B cell (primary cell): Measurements from ENCODE around the gene MPP1. TPM values are rescaled to one million over a fixed set of nuclear protein-coding genes. Genes with fewer than 3 reads are reported as not detected.
A peak's percentile ranks its signal among the peaks of the same experiment; 100 is the strongest.

Experiments used
- ATAC-seq: fragments of 200-7000 bp; cut with Tn5 transposase; one replicate; pipeline ENCODE4 v1.10.0; 2021; ENCODE audit warnings: low read depth, mild to moderate bottlenecking, moderate number of reproducible peaks, moderate library complexity
- CTCF ChIA-PET: fragments of 350-600 bp; sonication (Branson Sonifier 250); formaldehyde crosslinking; loops from one replicate; lab custom pipeline; 2021; ENCODE audit warnings: antibody characterized with exemption, inconsistent platforms; lab: Charles Lee
- POLR2A ChIA-PET: fragments of 350-600 bp; sonication (Branson Sonifier 250); formaldehyde crosslinking; loops from one replicate; lab custom pipeline; 2021; ENCODE audit warnings: antibody characterized with exemption; lab: Charles Lee
- DNase-seq: peaks from one replicate; pipeline ENCODE4 v3.0.0; 2013
- H2AFZ ChIP-seq: 2 replicates; pipeline ENCODE4 v1.6.1; 2012; ENCODE audit warnings: mild to moderate bottlenecking, low read depth, low read length; ENCODE audit not compliant: insufficient read depth, poor library complexity, severe bottlenecking
- H3K27ac ChIP-seq, 2 donors: 1 replicate in 1 of 2; 2 replicates in 1 of 2; pipeline ENCODE4 v1.5.1; 2012 to 2013; ENCODE audit warnings: low read length in 2 of 2, mild to moderate bottlenecking in 2 of 2, moderate library complexity in 1 of 2
- H3K27me3 ChIP-seq, 4 experiments: fragments of 200-600 bp in 1 of 4; sonication (generic) in 1 of 4; replicated peaks in 1 of 4; 1 replicate in 2 of 4; 2 replicates in 2 of 4; pipeline versions ENCODE4 v1.6.1 to v1.7.0; 2013 to 2016; ENCODE audit warnings: low read length in 3 of 4, mild to moderate bottlenecking in 2 of 4, mixed read lengths in 1 of 4, moderate library complexity in 1 of 4; ENCODE audit not compliant: insufficient read depth in 4 of 4, control insufficient read depth in 3 of 4; ENCODE audit errors: control extremely low read depth in 1 of 4
- H3K36me3 ChIP-seq, 2 experiments: replicated peaks in 1 of 2; 1 replicate in 1 of 2; 2 replicates in 1 of 2; pipeline versions ENCODE4 v1.6.1 to v1.7.1; 2013; ENCODE audit warnings: low read length in 1 of 2; ENCODE audit not compliant: insufficient read depth in 2 of 2, control insufficient read depth in 1 of 2; ENCODE audit errors: control extremely low read depth in 1 of 2, extremely low read depth in 1 of 2
- H3K4me1 ChIP-seq, 2 donors: fragments of 200-600 bp in 1 of 2; sonication (generic) in 1 of 2; 1 replicate in 1 of 2; 2 replicates in 1 of 2; pipeline versions ENCODE4 v1.5.1 to v1.6.1; 2013 to 2017; ENCODE audit warnings: low read length in 2 of 2; ENCODE audit not compliant: control insufficient read depth in 2 of 2, insufficient read depth in 2 of 2
- H3K4me2 ChIP-seq: replicated peaks from 2 replicates; pipeline ENCODE3; 2012; ENCODE audit warnings: mild to moderate bottlenecking, low read depth, low read length; ENCODE audit not compliant: poor library complexity, severe bottlenecking
- H3K4me3 ChIP-seq, 5 experiments: fragments of 200-600 bp in 1 of 5; sonication (generic) in 1 of 5; 1 replicate in 3 of 5; 2 replicates in 2 of 5; pipeline versions ENCODE4 v1.5.1 to v1.7.0; 2011 to 2016; ENCODE audit warnings: low read length in 4 of 5, mild to moderate bottlenecking in 4 of 5, low read depth in 2 of 5, control low read depth in 1 of 5, moderate library complexity in 1 of 5; ENCODE audit not compliant: insufficient read depth in 1 of 5; ENCODE audit errors: control extremely low read depth in 1 of 5, extremely low read depth in 1 of 5
- H3K79me2 ChIP-seq: fragments of 200-600 bp; sonication (generic); one replicate; pipeline ENCODE4 v1.6.0; 2016; ENCODE audit warnings: low read length; ENCODE audit not compliant: control insufficient read depth, insufficient read depth
- H3K9ac ChIP-seq: fragments of 200-600 bp; sonication (generic); 2 replicates; pipeline ENCODE4 v1.6.1; 2017; ENCODE audit warnings: mild to moderate bottlenecking, low read length, moderate library complexity
- H3K9me3 ChIP-seq, 3 donors: one replicate each; pipeline versions ENCODE4 v1.6.1 to v1.7.1; 2013; ENCODE audit warnings: low read length in 2 of 3; ENCODE audit not compliant: control insufficient read depth in 2 of 3, insufficient read depth in 1 of 3; ENCODE audit errors: control extremely low read depth in 1 of 3
- H4K20me1 ChIP-seq: 2 replicates; pipeline ENCODE4 v1.6.0; 2012; ENCODE audit warnings: mild to moderate bottlenecking, low read length; ENCODE audit not compliant: insufficient read depth, control insufficient read depth, poor library complexity, severe bottlenecking
- H3K27ac Mint-ChIP-seq: one replicate; pipeline ENCODE4 v1.8.0; 2021; ENCODE audit warnings: mixed read lengths
- H3K27me3 Mint-ChIP-seq: one replicate; pipeline ENCODE4 v1.8.0; 2021; ENCODE audit warnings: mixed read lengths
- H3K4me1 Mint-ChIP-seq: one replicate; pipeline ENCODE4 v1.8.0; 2021; ENCODE audit warnings: mixed read lengths
- H3K4me3 Mint-ChIP-seq: one replicate; pipeline ENCODE4 v1.8.0; 2021; ENCODE audit warnings: mixed read lengths
- H3K9me3 Mint-ChIP-seq: one replicate; pipeline ENCODE4 v1.8.0; 2022; ENCODE audit warnings: mixed read lengths; ENCODE audit not compliant: insufficient read depth
- EZH2 ChIP-seq: IDR thresholded peaks from 2 replicates; pipeline ENCODE4 v1.6.1; 2012; ENCODE audit warnings: borderline replicate concordance, low read depth, mild to moderate bottlenecking, moderate library complexity, low read length; ENCODE audit not compliant: insufficient read depth, poor library complexity, severe bottlenecking
- WGBS: methylation state at CpG from one replicate; pipeline ENCODE4 v1.1.5; 2013; ENCODE audit warnings: missing lambda C conversion rate; ENCODE audit not compliant: insufficient coverage; 5-methylcytosine and 5-hydroxymethylcytosine counted together
- intact Hi-C: fragments of 100-400 bp; cut with micrococcal nuclease; formaldehyde crosslinking; loops from one replicate; pipeline ENCODE4 v1.10.0; 2022
- polyA plus RNA-seq: library from polyadenylated mRNA; depleted of rRNA; stranded (reverse); fragments of >200 nt; gene quantifications from 2 replicates; pipeline ENCODE4 v1.2.3, GENCODE V29; 2012
- total RNA-seq, 2 donors: library from RNA; stranded (reverse); fragments of 120-200 nt in 1 of 2; gene quantifications; 1 replicate in 1 of 2; 2 replicates in 1 of 2; pipeline versions ENCODE4 v1.2.3 to v1.2.4, GENCODE V29; 2013 to 2022
- TF ChIP-seq, protein P1 (sequence below): fragments of 200-600 bp; IDR thresholded peaks from one replicate; pipeline ENCODE4 v1.8.0; 2022; ENCODE audit warnings: antibody characterized with exemption, mild to moderate bottlenecking

The MPP1 gene
- total and polyA plus RNA-seq, 2 donors (not counting 1 experiment from before 2014, with no cell fraction given), result 5.0 to 7.7 TPM

DNA sequence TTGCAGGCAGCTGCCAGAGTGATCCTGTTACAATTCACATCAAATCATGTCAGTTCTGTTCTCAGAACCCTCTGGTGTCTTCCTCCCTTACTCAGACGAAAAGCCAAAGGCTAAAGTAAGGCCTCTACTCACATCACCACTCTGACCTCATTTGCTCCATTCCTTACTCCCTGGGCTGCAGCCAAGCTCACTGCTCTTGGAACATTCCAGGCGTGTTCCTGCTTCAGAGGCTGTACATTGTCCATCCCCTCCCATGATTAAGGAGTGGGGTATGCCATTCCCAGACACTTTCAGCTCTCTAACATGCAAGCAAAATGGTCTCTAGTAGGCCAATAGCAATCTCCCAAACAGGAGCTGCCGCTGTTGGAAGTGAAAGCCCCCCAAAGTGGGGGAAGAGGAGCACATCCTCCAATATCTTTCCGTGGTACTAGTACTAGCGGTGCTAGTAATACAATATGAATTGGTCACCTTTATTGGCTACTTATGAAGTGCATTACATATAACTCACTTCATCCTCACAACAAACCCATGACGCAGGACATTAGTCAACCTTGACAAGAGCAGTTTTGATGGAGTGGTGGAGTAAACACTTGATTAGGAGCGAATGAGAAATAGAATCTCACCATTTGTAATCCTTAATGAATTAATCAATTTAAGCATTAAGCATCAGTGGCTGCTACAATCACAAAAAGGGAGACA lies 69.4 kb downstream of the MPP1 start:
- no peak overlapping the region for H3K9ac ChIP-seq
- H3K36me3 ChIP-seq, result no peaks in the 10 kb centered on the region
- 43% methylated on average over 1 of the region's 7 CpGs for WGBS
- peaks cover 20 to 36% of the 10 kb centered on the region in 2 donors for H3K4me1 ChIP-seq
- no peaks in the 10 kb centered on the region for H3K27me3 ChIP-seq
- no peak overlapping the region for H2AFZ ChIP-seq
- intact Hi-C loops, result no loop called here
- H3K4me2 ChIP-seq, result no peak overlapping the region
- Mint-ChIP-seq H3K27ac (peak overlapping the region; percentile 53), H3K4me3 (peak overlapping the region; percentile 53), H3K9me3 (no peaks in the 10 kb centered on the region), H3K27me3 (no peaks in the 10 kb centered on the region), H3K4me1 (peaks cover 48% of the 10 kb centered on the region)
- H3K4me3 ChIP-seq, result no peak overlapping the region
- H3K27ac ChIP-seq, result peak overlapping the region in 1 of 2 donors; percentile 56
- ATAC-seq (no peak), DNase-seq (no peak)
- ChIA-PET POLR2A (no interaction called here), CTCF (no interaction called here)
- TF ChIP-seq, protein P1, sequence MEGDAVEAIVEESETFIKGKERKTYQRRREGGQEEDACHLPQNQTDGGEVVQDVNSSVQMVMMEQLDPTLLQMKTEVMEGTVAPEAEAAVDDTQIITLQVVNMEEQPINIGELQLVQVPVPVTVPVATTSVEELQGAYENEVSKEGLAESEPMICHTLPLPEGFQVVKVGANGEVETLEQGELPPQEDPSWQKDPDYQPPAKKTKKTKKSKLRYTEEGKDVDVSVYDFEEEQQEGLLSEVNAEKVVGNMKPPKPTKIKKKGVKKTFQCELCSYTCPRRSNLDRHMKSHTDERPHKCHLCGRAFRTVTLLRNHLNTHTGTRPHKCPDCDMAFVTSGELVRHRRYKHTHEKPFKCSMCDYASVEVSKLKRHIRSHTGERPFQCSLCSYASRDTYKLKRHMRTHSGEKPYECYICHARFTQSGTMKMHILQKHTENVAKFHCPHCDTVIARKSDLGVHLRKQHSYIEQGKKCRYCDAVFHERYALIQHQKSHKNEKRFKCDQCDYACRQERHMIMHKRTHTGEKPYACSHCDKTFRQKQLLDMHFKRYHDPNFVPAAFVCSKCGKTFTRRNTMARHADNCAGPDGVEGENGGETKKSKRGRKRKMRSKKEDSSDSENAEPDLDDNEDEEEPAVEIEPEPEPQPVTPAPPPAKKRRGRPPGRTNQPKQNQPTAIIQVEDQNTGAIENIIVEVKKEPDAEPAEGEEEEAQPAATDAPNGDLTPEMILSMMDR, result no peak
- TF ChIP-seq EZH2, result no peak
- H4K20me1 ChIP-seq, result no peaks in the 10 kb centered on the region
- H3K79me2 ChIP-seq, result peaks cover 33% of the 10 kb centered on the region
- no peaks in the 10 kb centered on the region for H3K9me3 ChIP-seq

DNA sequence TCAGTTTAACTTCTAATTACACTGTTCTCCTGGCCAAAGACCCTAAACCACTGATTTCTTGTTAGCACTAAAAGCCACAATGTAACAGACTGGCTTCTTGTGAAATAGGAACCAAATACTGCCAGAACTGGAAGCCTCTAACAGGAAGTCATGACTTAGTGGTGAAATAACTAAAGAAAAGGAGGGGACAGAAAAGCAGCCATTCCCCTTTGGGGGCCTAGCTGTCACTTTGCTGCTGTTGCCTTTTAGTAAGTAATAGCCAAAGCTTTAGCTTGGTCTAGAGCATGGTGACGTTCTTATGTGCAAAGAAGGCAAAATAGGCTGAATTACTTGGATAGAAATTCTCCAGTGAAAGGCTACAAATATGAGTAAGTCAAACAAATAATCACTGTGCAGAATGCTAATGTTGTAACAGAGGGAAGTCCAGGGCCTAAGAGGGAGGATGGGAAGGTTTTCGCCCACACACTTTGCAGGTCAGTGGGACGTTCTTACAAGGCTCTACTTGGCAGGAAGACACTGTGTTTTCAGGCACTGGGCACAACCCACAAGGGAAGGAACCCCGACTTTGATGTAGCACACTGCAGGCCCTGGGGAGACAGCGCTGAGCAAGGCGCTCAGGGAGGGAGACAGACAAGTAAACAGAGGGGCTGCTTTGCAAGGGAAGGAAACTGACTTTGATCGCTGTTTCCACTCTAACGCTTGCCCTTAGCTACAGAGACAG lies 71.1 kb downstream of the MPP1 start:
- Histone ChIP-seq H2AFZ (peak overlapping the region; percentile 60), H3K4me1 (peaks cover 20 to 36% of the 10 kb centered on the region in 2 donors), H3K9me3 (no peaks in the 10 kb centered on the region), H3K4me3 (peak overlapping the region in 2 of 5 experiments; percentile 1 to 5), H3K36me3 (no peaks in the 10 kb centered on the region), H3K79me2 (peaks cover 27% of the 10 kb centered on the region), H3K27me3 (no peaks in the 10 kb centered on the region), H3K4me2 (peak overlapping the region; percentile 53), H4K20me1 (no peaks in the 10 kb centered on the region), H3K27ac (peak overlapping the region; percentile 55 to 56), H3K9ac (peak overlapping the region; percentile 27)
- Mint-ChIP-seq H3K4me3 (peak overlapping the region; percentile 72), H3K27ac (peak overlapping the region; percentile 92), H3K4me1 (peaks cover 58% of the 10 kb centered on the region), H3K27me3 (no peaks in the 10 kb centered on the region), H3K9me3 (no peaks in the 10 kb centered on the region)
- TF ChIP-seq, protein P1, result no peak
- TF ChIP-seq EZH2, result no peak
- ChIA-PET CTCF (interaction anchor here (1.0 kb wide), 1 partner anchor 14 kb away, joined by 4 read pairs; no protein-coding TSS in a partner anchor), POLR2A (no interaction called here)
- intact Hi-C loops, result no loop called here
- peak; percentile 53 for ATAC-seq
- peak; percentile 34 for DNase-seq
- 0% methylated on average over 5 of the region's 8 CpGs for WGBS
